ENCODE measurements around the gene NEK1.

- TF ChIP-seq CTCF (IDR thresholded peaks at IDR 0.05) = no peak
- TF ChIP-seq POLR2A (IDR thresholded peaks at IDR 0.05) = no peak
Observed at GRCh38 chr4:169399976-169400767, 212.2 kb downstream of the NEK1 start.
